Measurements from ENCODE around the gene NMNAT3. TPM values are rescaled to one million over a fixed set of nuclear protein-coding genes. Genes with fewer than 3 reads are reported as not detected.

NMNAT3 gene
- total and polyA plus RNA-seq, 2 donors from 2014 or later = 6.4 to 13.8 TPM

GRCh38 chr3:139574026-139574947, 103.5 kb downstream of the NMNAT3 start:
- FAIRE-seq (no peak), DNase-seq (peak in 1 of 5 donors; percentile 79)
- Histone ChIP-seq H3K27ac (ENCODE audit: low read depth in 2 of 2, low read length in 2 of 2) (no peak overlapping the region), H3K9ac (ENCODE audit: low read length in 3 of 3) (no peak overlapping the region), H3K27me3 (ENCODE audit: control insufficient read depth, insufficient read depth, low read length) (no peaks in the 10 kb centered on the region), H3K36me3 (ENCODE audit: control insufficient read depth in 2 of 3, insufficient read depth in 3 of 3, low read length in 3 of 3) (peaks cover 0 to 4% (median 0%) of the 10 kb centered on the region in 3 donors), H3K4me3 (ENCODE audit: low read length in 3 of 3) (no peak overlapping the region), H3K4me1 (ENCODE audit: control insufficient read depth in 2 of 3, insufficient read depth in 2 of 3, low read depth in 1 of 3, low read length in 3 of 3) (peaks cover 0 to 4% (median 0%) of the 10 kb centered on the region in 3 donors), H3K9me3 (ENCODE audit: control insufficient read depth in 2 of 3, insufficient read depth in 1 of 3, low read length in 3 of 3) (no peaks in the 10 kb centered on the region)
- intact Hi-C loops (cut with DNase I) = no loop called here
- no peak for TF ChIP-seq CTCF (IDR thresholded peaks at IDR 0.05; ENCODE audit: borderline replicate concordance, extremely low read depth, insufficient read depth)

- no peak overlapping the region for H3K27ac ChIP-seq (ENCODE audit: low read depth in 2 of 2, low read length in 2 of 2)
- no peak overlapping the region for H3K4me3 ChIP-seq (ENCODE audit: low read length in 3 of 3)
- no peak for FAIRE-seq
- H3K9me3 ChIP-seq (ENCODE audit: control insufficient read depth in 2 of 3, insufficient read depth in 1 of 3, low read length in 3 of 3) = no peaks in the 10 kb centered on the region
- DNase-seq = no peak
- intact Hi-C loops (cut with DNase I) = no loop called here
- H3K9ac ChIP-seq (ENCODE audit: low read length in 3 of 3) = no peak overlapping the region
- H3K27me3 ChIP-seq (ENCODE audit: control insufficient read depth, insufficient read depth, low read length) = no peaks in the 10 kb centered on the region
- peaks cover 0 to 4% (median 0%) of the 10 kb centered on the region in 3 donors for H3K4me1 ChIP-seq (ENCODE audit: control insufficient read depth in 2 of 3, insufficient read depth in 2 of 3, low read depth in 1 of 3, low read length in 3 of 3)
- H3K36me3 ChIP-seq (ENCODE audit: control insufficient read depth in 2 of 3, insufficient read depth in 3 of 3, low read length in 3 of 3) = peaks cover 0 to 4% (median 0%) of the 10 kb centered on the region in 3 donors
- no peak for TF ChIP-seq CTCF (IDR thresholded peaks at IDR 0.05; ENCODE audit: borderline replicate concordance, extremely low read depth, insufficient read depth)
Observed at GRCh38 chr3:139572847-139573672, 104.7 kb downstream of the NMNAT3 start.

GRCh38 chr3:139571711-139572110, 106.1 kb downstream of the NMNAT3 start:
- Histone ChIP-seq H3K4me1 (ENCODE audit: control insufficient read depth in 2 of 3, insufficient read depth in 2 of 3, low read depth in 1 of 3, low read length in 3 of 3) (peaks cover 0 to 4% (median 0%) of the 10 kb centered on the region in 3 donors), H3K4me3 (ENCODE audit: low read length in 3 of 3) (no peak overlapping the region), H3K9me3 (ENCODE audit: control insufficient read depth in 2 of 3, insufficient read depth in 1 of 3, low read length in 3 of 3) (no peaks in the 10 kb centered on the region), H3K36me3 (ENCODE audit: control insufficient read depth in 2 of 3, insufficient read depth in 3 of 3, low read length in 3 of 3) (peaks cover 0 to 4% (median 0%) of the 10 kb centered on the region in 3 donors), H3K9ac (ENCODE audit: low read length in 3 of 3) (no peak overlapping the region), H3K27ac (ENCODE audit: low read depth in 2 of 2, low read length in 2 of 2) (no peak overlapping the region), H3K27me3 (ENCODE audit: control insufficient read depth, insufficient read depth, low read length) (no peaks in the 10 kb centered on the region)
- FAIRE-seq (no peak), DNase-seq (no peak)
- intact Hi-C loops (cut with DNase I) = no loop called here
- TF ChIP-seq CTCF (IDR thresholded peaks at IDR 0.05; ENCODE audit: borderline replicate concordance, extremely low read depth, insufficient read depth) = no peak

All from kidney (tissue), 14 donors.